SK-N-SH treated with all-trans-retinoic acid at 6 μM for 48 hours (cell line): ENCODE results near the gene CD200.

ENCODE experiments used
- ATAC-seq: fragments of 200-7000 bp; cut with Tn5 transposase; 3 replicates; pipeline ENCODE4 v1.9.1; 2020; ENCODE audit warnings: mild to moderate bottlenecking, moderate library complexity
- ARNTL ChIP-seq: fragments of 450-650 bp; formaldehyde crosslinking; IDR thresholded peaks from 2 replicates; pipeline ENCODE4 v1.5.0; 2020; ENCODE audit warnings: low read depth, mild to moderate bottlenecking, moderate library complexity, borderline replicate concordance
- BACH2 ChIP-seq: fragments of 250-450 bp; sonication (Bioruptor Pico); IDR thresholded peaks from 2 replicates; pipeline ENCODE4 v1.9.0; 2021; ENCODE audit warnings: mild to moderate bottlenecking, borderline replicate concordance
- CSDC2 ChIP-seq: fragments of 250-450 bp; sonication (Bioruptor Pico); IDR thresholded peaks from 2 replicates; pipeline ENCODE4 v1.5.0; 2020; ENCODE audit warnings: mild to moderate bottlenecking, moderate library complexity
- ESRRG ChIP-seq: fragments of 250-450 bp; sonication (Bioruptor Pico); IDR thresholded peaks from 2 replicates; pipeline ENCODE4 v1.6.1; 2021; ENCODE audit warnings: mild to moderate bottlenecking
- GLIS3 ChIP-seq: fragments of 250-450 bp; sonication (Bioruptor Pico); IDR thresholded peaks from 2 replicates; pipeline ENCODE4 v1.5.0; 2020; ENCODE audit warnings: mild to moderate bottlenecking, moderate library complexity
- ISL1 ChIP-seq: fragments of 250-450 bp; sonication (Bioruptor Pico); IDR thresholded peaks from 2 replicates; pipeline ENCODE4 v2.1.2; 2022; ENCODE audit warnings: mild to moderate bottlenecking, moderate library complexity
- OSR1 ChIP-seq: fragments of 250-450 bp; sonication (Bioruptor Pico); IDR thresholded peaks from 2 replicates; pipeline ENCODE4 v1.8.0; 2022; ENCODE audit warnings: moderate library complexity, mild to moderate bottlenecking, inconsistent platforms
- PPARA ChIP-seq: fragments of 250-450 bp; sonication (Bioruptor Pico); IDR thresholded peaks from 2 replicates; pipeline ENCODE4 v1.5.0; 2020; ENCODE audit warnings: mild to moderate bottlenecking, borderline replicate concordance
- RARB ChIP-seq: fragments of 250-450 bp; sonication (Bioruptor Pico); IDR thresholded peaks from 2 replicates; pipeline ENCODE4 v1.8.0; 2021; ENCODE audit warnings: mild to moderate bottlenecking, moderate library complexity
- TCF4 ChIP-seq: fragments of 250-450 bp; sonication (Bioruptor Pico); IDR thresholded peaks from 2 replicates; pipeline ENCODE4 v1.8.0; 2021; ENCODE audit warnings: mild to moderate bottlenecking, moderate library complexity, borderline replicate concordance
- TOX ChIP-seq: fragments of 250-450 bp; sonication (Bioruptor Pico); IDR thresholded peaks from 2 replicates; pipeline ENCODE4 v1.8.0; 2021; ENCODE audit warnings: mild to moderate bottlenecking, moderate library complexity, borderline replicate concordance
- ZC3H10 ChIP-seq: fragments of 250-450 bp; sonication (Bioruptor Pico); IDR thresholded peaks from 2 replicates; pipeline ENCODE4 v1.5.1; 2021; ENCODE audit warnings: mild to moderate bottlenecking, moderate library complexity
- ZFP3 ChIP-seq: fragments of 250-450 bp; sonication (Bioruptor Pico); IDR thresholded peaks from 2 replicates; pipeline ENCODE4 v1.5.0; 2020; ENCODE audit warnings: mild to moderate bottlenecking, moderate library complexity
- ZFP30 ChIP-seq: fragments of 450-650 bp; formaldehyde crosslinking; IDR thresholded peaks from 2 replicates; pipeline ENCODE4 v1.5.0; 2022; ENCODE audit warnings: mild to moderate bottlenecking, moderate library complexity
- ZNF565 ChIP-seq: fragments of 450-650 bp; formaldehyde crosslinking; conservative IDR thresholded peaks from 2 replicates; pipeline ENCODE4 v1.5.0; 2020; ENCODE audit warnings: low read depth, mild to moderate bottlenecking, moderate library complexity
- ZNF70 ChIP-seq: fragments of 450-650 bp; formaldehyde crosslinking; IDR thresholded peaks from 2 replicates; pipeline ENCODE4 v1.5.0; 2020; ENCODE audit warnings: mild to moderate bottlenecking, moderate library complexity
- ZNF8 ChIP-seq: fragments of 450-650 bp; formaldehyde crosslinking; IDR thresholded peaks from 2 replicates; pipeline ENCODE4 v1.5.0; 2020; ENCODE audit warnings: mild to moderate bottlenecking, moderate library complexity
- TF ChIP-seq, protein P1 (sequence below): fragments of 250-450 bp; sonication (Bioruptor Pico); IDR thresholded peaks from 2 replicates; pipeline ENCODE4 v1.5.0; 2020; ENCODE audit warnings: mild to moderate bottlenecking, moderate library complexity
- TF ChIP-seq, protein P2 (sequence below): fragments of 250-450 bp; sonication (Bioruptor Pico); IDR thresholded peaks from 2 replicates; pipeline ENCODE4 v1.5.1; 2020; ENCODE audit warnings: low read depth, mild to moderate bottlenecking, moderate library complexity
- TF ChIP-seq, protein P3 (sequence below): fragments of 250-450 bp; sonication (Bioruptor Pico); IDR thresholded peaks from 2 replicates; pipeline ENCODE4 v1.5.1; 2021; ENCODE audit warnings: mild to moderate bottlenecking, moderate library complexity
- TF ChIP-seq, protein P4 (sequence below): fragments of 250-450 bp; sonication (Bioruptor Pico); IDR thresholded peaks from 2 replicates; pipeline ENCODE4 v1.8.0; 2020; ENCODE audit warnings: mild to moderate bottlenecking, moderate library complexity, borderline replicate concordance
- TF ChIP-seq, protein P5 (sequence below): fragments of 250-450 bp; sonication (Bioruptor Pico); IDR thresholded peaks from 2 replicates; pipeline ENCODE4 v1.8.0; 2021; ENCODE audit warnings: low read depth, mild to moderate bottlenecking, moderate library complexity, borderline replicate concordance

The CD200 gene

DNA sequence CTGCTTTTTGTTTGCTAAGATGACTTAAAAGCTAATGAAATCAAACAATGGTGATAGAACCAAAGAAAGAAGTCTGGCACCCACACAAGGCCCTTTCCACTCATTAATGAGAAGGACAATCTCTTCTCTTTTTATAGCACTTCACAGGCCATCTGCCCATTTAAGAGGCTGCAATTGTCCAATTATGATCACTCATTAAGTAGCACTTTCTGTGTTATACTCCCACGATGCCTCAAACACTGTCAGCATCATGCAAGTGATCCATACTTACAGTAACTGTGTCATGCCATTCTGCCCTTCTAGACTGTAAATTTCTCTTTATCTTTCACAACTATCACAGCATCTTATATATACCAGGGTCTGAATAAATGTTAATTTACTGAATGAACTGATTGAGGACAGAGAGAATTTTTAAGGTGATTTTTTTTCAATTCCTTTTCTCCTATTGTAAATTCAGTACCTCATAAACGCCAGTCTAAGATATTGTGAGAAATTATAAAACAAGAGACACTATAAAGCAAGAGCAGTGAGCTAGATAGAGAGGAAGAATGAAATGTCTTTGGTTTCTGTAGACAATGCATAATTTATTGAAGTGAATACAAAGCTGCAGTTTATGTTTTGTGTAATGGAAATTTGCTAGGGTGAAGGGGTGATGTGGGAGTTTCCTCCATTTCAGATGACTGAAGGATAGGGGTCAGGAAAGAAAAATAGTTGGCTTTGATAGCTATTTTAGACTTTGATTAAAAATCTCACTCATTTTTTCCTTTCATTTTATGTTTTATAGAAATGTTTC is 17.3 kb downstream of the CD200 start:
- TF ChIP-seq ZFP3 (no peak), BACH2 (CRISPR knock-in tag) (no peak), OSR1 (CRISPR knock-in tag) (no peak), GLIS3 (CRISPR knock-in tag) (no peak), CSDC2 (CRISPR knock-in tag) (no peak), TCF4 (CRISPR knock-in tag) (no peak), ZNF70 (CRISPR knock-in tag) (no peak), ZNF8 (CRISPR knock-in tag) (no peak), ZFP30 (CRISPR knock-in tag) (no peak), ISL1 (CRISPR knock-in tag) (no peak), RARB (CRISPR knock-in tag) (no peak), ARNTL (CRISPR knock-in tag) (no peak), PPARA (no peak), ESRRG (CRISPR knock-in tag) (no peak), ZC3H10 (CRISPR knock-in tag) (no peak), TOX (CRISPR knock-in tag) (no peak)
- TF ChIP-seq, protein P1, sequence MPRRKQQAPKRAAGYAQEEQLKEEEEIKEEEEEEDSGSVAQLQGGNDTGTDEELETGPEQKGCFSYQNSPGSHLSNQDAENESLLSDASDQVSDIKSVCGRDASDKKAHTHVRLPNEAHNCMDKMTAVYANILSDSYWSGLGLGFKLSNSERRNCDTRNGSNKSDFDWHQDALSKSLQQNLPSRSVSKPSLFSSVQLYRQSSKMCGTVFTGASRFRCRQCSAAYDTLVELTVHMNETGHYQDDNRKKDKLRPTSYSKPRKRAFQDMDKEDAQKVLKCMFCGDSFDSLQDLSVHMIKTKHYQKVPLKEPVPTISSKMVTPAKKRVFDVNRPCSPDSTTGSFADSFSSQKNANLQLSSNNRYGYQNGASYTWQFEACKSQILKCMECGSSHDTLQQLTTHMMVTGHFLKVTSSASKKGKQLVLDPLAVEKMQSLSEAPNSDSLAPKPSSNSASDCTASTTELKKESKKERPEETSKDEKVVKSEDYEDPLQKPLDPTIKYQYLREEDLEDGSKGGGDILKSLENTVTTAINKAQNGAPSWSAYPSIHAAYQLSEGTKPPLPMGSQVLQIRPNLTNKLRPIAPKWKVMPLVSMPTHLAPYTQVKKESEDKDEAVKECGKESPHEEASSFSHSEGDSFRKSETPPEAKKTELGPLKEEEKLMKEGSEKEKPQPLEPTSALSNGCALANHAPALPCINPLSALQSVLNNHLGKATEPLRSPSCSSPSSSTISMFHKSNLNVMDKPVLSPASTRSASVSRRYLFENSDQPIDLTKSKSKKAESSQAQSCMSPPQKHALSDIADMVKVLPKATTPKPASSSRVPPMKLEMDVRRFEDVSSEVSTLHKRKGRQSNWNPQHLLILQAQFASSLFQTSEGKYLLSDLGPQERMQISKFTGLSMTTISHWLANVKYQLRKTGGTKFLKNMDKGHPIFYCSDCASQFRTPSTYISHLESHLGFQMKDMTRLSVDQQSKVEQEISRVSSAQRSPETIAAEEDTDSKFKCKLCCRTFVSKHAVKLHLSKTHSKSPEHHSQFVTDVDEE (CRISPR knock-in tag): no peak
- TF ChIP-seq, protein P2, sequence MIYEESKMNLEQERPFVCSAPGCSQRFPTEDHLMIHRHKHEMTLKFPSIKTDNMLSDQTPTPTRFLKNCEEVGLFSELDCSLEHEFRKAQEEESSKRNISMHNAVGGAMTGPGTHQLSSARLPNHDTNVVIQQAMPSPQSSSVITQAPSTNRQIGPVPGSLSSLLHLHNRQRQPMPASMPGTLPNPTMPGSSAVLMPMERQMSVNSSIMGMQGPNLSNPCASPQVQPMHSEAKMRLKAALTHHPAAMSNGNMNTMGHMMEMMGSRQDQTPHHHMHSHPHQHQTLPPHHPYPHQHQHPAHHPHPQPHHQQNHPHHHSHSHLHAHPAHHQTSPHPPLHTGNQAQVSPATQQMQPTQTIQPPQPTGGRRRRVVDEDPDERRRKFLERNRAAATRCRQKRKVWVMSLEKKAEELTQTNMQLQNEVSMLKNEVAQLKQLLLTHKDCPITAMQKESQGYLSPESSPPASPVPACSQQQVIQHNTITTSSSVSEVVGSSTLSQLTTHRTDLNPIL (CRISPR knock-in tag): no peak
- TF ChIP-seq, protein P3, sequence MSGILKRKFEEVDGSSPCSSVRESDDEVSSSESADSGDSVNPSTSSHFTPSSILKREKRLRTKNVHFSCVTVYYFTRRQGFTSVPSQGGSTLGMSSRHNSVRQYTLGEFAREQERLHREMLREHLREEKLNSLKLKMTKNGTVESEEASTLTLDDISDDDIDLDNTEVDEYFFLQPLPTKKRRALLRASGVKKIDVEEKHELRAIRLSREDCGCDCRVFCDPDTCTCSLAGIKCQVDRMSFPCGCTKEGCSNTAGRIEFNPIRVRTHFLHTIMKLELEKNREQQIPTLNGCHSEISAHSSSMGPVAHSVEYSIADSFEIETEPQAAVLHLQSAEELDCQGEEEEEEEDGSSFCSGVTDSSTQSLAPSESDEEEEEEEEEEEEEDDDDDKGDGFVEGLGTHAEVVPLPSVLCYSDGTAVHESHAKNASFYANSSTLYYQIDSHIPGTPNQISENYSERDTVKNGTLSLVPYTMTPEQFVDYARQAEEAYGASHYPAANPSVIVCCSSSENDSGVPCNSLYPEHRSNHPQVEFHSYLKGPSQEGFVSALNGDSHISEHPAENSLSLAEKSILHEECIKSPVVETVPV (CRISPR knock-in tag): no peak
- TF ChIP-seq, protein P4, sequence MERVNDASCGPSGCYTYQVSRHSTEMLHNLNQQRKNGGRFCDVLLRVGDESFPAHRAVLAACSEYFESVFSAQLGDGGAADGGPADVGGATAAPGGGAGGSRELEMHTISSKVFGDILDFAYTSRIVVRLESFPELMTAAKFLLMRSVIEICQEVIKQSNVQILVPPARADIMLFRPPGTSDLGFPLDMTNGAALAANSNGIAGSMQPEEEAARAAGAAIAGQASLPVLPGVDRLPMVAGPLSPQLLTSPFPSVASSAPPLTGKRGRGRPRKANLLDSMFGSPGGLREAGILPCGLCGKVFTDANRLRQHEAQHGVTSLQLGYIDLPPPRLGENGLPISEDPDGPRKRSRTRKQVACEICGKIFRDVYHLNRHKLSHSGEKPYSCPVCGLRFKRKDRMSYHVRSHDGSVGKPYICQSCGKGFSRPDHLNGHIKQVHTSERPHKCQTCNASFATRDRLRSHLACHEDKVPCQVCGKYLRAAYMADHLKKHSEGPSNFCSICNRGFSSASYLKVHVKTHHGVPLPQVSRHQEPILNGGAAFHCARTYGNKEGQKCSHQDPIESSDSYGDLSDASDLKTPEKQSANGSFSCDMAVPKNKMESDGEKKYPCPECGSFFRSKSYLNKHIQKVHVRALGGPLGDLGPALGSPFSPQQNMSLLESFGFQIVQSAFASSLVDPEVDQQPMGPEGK (CRISPR knock-in tag): no peak
- ATAC-seq: no peak

DNA sequence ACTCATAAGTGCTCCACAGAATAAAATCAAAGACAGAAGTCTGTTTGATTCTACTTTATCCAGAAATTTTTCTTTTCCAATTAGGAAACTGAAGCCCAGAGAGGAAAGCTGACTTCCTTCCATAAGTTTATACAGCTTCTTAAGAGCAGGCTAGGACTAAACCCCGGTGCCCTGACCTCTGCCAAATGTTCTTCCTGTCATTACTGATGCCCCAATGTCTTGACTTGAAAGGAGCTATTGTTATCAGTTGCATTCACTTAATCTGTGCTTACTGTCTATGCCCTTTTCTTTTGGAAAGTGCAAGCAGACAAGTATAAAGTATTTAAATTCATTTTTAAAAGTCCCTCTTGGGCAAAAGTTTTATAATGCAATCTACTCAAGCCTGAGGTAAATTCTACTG is 18.1 kb downstream of the CD200 start:
- no peak for ATAC-seq
- TF ChIP-seq BACH2 (CRISPR knock-in tag) (no peak), ZFP3 (no peak), ZNF565 (CRISPR knock-in tag) (no peak), OSR1 (CRISPR knock-in tag) (no peak), TCF4 (CRISPR knock-in tag) (no peak), GLIS3 (CRISPR knock-in tag) (no peak), ZNF8 (CRISPR knock-in tag) (no peak), ZNF70 (CRISPR knock-in tag) (no peak), ISL1 (CRISPR knock-in tag) (no peak), PPARA (no peak), RARB (CRISPR knock-in tag) (no peak), ZFP30 (CRISPR knock-in tag) (no peak), ARNTL (CRISPR knock-in tag) (no peak), ZC3H10 (CRISPR knock-in tag) (no peak), TOX (CRISPR knock-in tag) (no peak), CSDC2 (CRISPR knock-in tag) (no peak)
- TF ChIP-seq, protein P3 (CRISPR knock-in tag): no peak
- TF ChIP-seq, protein P2 (CRISPR knock-in tag): no peak
- TF ChIP-seq, protein P5, sequence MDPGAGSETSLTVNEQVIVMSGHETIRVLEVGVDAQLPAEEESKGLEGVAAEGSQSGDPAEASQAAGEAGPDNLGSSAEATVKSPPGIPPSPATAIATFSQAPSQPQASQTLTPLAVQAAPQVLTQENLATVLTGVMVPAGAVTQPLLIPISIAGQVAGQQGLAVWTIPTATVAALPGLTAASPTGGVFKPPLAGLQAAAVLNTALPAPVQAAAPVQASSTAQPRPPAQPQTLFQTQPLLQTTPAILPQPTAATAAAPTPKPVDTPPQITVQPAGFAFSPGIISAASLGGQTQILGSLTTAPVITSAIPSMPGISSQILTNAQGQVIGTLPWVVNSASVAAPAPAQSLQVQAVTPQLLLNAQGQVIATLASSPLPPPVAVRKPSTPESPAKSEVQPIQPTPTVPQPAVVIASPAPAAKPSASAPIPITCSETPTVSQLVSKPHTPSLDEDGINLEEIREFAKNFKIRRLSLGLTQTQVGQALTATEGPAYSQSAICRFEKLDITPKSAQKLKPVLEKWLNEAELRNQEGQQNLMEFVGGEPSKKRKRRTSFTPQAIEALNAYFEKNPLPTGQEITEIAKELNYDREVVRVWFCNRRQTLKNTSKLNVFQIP (CRISPR knock-in tag): no peak
- TF ChIP-seq, all 23 proteins: peak for 0
